ENCODE measurements around the gene ZFAND2A.

DNA sequence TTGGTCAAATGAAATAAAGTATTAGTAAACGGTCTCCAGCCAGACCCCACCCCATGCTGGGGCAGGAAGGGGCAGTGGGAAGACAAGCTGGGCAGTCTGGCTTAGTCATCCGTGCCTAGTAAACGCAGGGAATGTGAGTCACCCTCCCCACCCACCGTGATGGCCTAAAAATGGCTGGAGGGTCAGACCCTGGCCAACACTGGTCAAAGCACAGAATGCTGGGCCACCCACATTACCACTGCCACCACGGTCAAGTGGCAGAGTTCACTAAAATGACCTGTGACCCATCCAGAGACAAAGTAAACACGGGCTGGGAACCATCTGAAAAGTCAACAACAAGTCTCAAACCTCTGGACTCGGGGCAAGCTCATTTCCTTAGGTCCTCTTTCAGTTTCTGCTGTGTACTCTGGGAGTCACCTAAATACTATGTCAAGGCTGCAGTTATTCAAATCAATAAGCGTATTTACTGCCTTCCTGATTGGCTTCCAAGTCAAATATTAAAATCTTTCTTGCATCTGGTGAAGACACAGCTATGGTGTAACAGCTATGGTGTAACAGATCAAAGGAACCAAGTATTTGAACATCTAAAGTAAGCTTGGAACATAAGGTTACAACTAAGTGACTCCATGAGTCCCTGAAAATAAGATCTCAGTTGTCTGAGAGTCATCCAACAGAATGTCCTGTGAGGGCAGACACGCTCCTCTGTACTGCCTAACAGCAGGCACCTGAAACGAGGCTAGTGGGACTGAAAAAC lies 3.0 kb downstream of the ZFAND2A start:
- TF ChIP-seq, protein P1, sequence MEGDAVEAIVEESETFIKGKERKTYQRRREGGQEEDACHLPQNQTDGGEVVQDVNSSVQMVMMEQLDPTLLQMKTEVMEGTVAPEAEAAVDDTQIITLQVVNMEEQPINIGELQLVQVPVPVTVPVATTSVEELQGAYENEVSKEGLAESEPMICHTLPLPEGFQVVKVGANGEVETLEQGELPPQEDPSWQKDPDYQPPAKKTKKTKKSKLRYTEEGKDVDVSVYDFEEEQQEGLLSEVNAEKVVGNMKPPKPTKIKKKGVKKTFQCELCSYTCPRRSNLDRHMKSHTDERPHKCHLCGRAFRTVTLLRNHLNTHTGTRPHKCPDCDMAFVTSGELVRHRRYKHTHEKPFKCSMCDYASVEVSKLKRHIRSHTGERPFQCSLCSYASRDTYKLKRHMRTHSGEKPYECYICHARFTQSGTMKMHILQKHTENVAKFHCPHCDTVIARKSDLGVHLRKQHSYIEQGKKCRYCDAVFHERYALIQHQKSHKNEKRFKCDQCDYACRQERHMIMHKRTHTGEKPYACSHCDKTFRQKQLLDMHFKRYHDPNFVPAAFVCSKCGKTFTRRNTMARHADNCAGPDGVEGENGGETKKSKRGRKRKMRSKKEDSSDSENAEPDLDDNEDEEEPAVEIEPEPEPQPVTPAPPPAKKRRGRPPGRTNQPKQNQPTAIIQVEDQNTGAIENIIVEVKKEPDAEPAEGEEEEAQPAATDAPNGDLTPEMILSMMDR (IDR thresholded peaks at IDR 0.05), result no peak
- no peak for TF ChIP-seq ZFX (IDR thresholded peaks at IDR 0.05; ENCODE audit: borderline replicate concordance)

Measured in 22Rv1 (cell line).